Thyroid gland (tissue), 4 donors: ENCODE data around the gene GPC1.

Experiments
- POLR2A ChIP-seq, 2 donors: fragments of 450-650 bp; IDR thresholded peaks; one replicate each; pipeline ENCODE4 v1.6.1; 2017; ENCODE audit warnings: antibody characterized with exemption in 2 of 2, mild to moderate bottlenecking in 2 of 2, moderate library complexity in 1 of 2
- TF ChIP-seq, protein P1 (sequence below), 6 experiments: fragments of 200-600 bp in 3 of 6; fragments of 450-650 bp in 3 of 6; sonication (generic) in 3 of 6; IDR thresholded peaks; one replicate each; pipeline ENCODE4 v1.5.1; 2016 to 2019; ENCODE audit warnings: antibody characterized with exemption in 6 of 6, mild to moderate bottlenecking in 2 of 6, inconsistent platforms in 1 of 6, moderate library complexity in 1 of 6

- no peak for TF ChIP-seq POLR2A (IDR thresholded peaks at IDR 0.05)
- TF ChIP-seq, protein P1, sequence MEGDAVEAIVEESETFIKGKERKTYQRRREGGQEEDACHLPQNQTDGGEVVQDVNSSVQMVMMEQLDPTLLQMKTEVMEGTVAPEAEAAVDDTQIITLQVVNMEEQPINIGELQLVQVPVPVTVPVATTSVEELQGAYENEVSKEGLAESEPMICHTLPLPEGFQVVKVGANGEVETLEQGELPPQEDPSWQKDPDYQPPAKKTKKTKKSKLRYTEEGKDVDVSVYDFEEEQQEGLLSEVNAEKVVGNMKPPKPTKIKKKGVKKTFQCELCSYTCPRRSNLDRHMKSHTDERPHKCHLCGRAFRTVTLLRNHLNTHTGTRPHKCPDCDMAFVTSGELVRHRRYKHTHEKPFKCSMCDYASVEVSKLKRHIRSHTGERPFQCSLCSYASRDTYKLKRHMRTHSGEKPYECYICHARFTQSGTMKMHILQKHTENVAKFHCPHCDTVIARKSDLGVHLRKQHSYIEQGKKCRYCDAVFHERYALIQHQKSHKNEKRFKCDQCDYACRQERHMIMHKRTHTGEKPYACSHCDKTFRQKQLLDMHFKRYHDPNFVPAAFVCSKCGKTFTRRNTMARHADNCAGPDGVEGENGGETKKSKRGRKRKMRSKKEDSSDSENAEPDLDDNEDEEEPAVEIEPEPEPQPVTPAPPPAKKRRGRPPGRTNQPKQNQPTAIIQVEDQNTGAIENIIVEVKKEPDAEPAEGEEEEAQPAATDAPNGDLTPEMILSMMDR (IDR thresholded peaks at IDR 0.05) = no peak
Observed at GRCh38 chr2:240467149-240467642, 31.7 kb downstream of the GPC1 start.
